ENCODE measurements around the gene DGKZ.

DGKZ gene

DNA sequence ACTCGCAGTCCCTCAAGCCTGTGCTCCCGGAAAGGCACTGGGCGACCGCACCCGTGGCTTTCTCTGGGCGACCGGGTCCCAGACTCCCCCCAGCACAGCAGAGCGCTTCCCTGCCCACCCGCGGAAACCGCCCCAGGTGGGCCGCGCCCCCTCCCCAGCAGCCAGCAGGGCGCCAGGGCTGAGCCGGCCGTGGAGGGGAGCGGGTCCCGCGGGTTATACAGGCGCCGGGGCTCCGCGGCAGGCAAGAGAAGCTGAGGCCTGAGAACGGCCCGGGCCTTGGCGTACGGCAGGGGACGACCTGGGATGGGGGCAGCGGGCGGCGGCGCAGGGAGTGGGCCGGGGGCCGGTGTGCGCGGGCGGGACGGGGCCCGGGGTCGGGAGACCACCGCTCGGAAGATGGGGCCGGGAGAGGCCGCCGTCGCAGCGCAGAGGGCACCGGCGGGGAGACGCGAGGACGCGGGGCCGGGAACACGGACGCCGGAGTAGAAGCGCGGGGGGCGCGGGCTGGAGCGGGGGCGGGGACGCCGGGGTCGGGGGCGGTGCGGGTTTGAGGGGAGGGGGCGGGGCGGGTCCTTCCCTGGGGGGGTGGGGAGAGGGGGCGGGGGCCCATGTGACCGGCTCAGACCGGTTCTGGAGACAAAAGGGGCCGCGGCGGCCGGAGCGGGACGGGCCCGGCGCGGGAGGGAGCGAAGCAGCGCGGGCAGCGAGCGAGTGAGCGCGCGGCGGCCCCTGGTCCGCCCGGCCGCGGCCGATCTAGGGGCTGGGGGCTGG, 34.0 kb downstream of the DGKZ start, which contains the start of gene MDK:
Gene MDK (plus strand): TSS at position 622 of the 771 bp plus-strand sequence. CDS start 389 bp downstream, outside the sequence.
- DNase-seq (ENCODE audit: low spot score): no peak
- ChIA-PET POLR2A (ENCODE audit: low non-redundant PET) (no interaction called here), CTCF (interaction anchor here (2.0 kb wide), 1 partner anchor 8 kb away, joined by 11 read pairs; no protein-coding TSS in a partner anchor)
- TF ChIP-seq, protein P1, sequence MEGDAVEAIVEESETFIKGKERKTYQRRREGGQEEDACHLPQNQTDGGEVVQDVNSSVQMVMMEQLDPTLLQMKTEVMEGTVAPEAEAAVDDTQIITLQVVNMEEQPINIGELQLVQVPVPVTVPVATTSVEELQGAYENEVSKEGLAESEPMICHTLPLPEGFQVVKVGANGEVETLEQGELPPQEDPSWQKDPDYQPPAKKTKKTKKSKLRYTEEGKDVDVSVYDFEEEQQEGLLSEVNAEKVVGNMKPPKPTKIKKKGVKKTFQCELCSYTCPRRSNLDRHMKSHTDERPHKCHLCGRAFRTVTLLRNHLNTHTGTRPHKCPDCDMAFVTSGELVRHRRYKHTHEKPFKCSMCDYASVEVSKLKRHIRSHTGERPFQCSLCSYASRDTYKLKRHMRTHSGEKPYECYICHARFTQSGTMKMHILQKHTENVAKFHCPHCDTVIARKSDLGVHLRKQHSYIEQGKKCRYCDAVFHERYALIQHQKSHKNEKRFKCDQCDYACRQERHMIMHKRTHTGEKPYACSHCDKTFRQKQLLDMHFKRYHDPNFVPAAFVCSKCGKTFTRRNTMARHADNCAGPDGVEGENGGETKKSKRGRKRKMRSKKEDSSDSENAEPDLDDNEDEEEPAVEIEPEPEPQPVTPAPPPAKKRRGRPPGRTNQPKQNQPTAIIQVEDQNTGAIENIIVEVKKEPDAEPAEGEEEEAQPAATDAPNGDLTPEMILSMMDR (conservative IDR thresholded peaks at IDR 0.05; ENCODE audit: low read depth): no peak
- peak within 1 kb of the TSS; percentile 78 for H3K27ac ChIP-seq

DNA sequence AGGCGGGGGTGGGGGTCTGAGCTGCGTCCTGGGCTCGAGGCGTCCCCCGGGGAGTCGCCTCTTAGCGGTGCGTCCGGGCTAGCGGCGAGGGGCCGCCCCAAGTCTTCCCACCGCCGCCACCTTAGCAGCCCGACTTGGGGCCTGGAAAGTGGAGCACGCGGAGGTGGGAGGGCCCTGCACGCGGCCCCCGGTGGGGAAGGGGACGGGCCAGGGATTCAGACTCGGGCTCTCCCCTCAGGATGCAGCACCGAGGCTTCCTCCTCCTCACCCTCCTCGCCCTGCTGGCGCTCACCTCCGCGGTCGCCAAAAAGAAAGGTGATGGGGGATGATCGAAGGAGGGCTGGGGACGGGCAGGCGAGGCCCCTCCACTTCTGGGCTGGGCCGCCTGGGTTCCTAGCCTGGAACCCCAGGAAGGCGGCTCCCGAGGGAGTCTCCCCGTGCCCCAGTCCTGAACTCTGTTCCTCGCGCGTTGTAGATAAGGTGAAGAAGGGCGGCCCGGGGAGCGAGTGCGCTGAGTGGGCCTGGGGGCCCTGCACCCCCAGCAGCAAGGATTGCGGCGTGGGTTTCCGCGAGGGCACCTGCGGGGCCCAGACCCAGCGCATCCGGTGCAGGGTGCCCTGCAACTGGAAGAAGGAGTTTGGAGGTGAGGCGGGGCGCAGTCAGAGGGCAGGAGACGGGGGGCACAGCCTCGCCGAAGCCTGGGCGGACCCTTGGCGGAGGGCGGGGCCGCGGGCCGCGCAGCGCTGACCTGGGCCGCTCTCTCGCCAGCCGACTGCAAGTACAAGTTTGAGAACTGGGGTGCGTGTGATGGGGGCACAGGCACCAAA, 34.8 kb downstream of the DGKZ start:
- DNase-seq (ENCODE audit: low spot score): no peak
- CTCF ChIA-PET: interaction anchor here (0.6 to 2.4 kb wide), 3 partner anchors 134 to 351 kb away, joined by 3 to 7 read pairs (median 4); no protein-coding TSS in a partner anchor
- POLR2A ChIA-PET (ENCODE audit: low non-redundant PET): no interaction called here
- peak overlapping the region; percentile 78 for H3K27ac ChIP-seq
- TF ChIP-seq, protein P1 (conservative IDR thresholded peaks at IDR 0.05; ENCODE audit: low read depth): no peak

DNA sequence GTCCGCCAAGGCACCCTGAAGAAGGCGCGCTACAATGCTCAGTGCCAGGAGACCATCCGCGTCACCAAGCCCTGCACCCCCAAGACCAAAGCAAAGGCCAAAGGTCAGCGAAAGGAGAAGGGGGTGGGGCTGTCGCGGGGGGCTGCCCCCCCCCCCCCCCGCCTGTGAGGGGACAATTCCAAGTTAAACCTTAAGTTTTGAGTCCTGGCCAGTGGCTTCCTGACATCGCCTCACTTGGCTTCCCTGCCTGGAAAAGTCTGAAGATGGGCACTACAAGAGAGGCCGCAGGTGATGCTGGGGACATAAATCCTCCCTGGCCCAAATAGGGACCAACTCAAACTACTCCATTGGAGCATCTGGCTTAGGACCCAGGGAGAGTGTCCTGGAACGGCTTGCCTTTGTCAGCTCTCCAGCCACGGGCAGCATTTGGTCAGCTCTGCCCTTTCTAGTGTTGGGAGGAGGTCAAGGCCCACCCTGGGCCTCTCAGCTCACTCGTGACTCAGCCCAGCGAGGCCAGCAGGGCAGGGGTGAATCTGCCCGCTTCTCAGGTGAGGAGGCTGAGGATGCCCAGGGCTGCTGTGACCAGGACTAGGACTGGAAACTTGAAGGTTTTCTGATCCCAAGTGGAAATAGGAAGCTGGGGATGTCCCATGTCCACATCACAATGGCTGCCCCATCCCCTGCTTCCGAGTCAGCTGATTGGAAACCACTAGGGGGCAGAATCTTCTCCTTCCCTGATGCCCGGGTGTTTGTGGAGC, 35.6 kb downstream of the DGKZ start:
- POLR2A ChIA-PET (ENCODE audit: low non-redundant PET): interaction anchor here (0.6 kb wide), 1 partner anchor 45 kb away, joined by 7 read pairs; no protein-coding TSS in a partner anchor
- peak overlapping the region; percentile 78; the same call in 1 of the 2 replicates for H3K27ac ChIP-seq
- DNase-seq (ENCODE audit: low spot score): no peak

DNA sequence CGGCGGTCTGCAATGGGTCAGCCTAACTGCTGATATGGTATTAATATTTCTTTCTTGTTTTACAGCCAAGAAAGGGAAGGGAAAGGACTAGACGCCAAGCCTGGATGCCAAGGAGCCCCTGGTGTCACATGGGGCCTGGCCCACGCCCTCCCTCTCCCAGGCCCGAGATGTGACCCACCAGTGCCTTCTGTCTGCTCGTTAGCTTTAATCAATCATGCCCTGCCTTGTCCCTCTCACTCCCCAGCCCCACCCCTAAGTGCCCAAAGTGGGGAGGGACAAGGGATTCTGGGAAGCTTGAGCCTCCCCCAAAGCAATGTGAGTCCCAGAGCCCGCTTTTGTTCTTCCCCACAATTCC, 36.1 kb downstream of the DGKZ start:
- TF ChIP-seq, protein P1 (conservative IDR thresholded peaks at IDR 0.05; ENCODE audit: low read depth): peak; percentile 16; the same call in 1 of the 2 replicates
- CTCF ChIA-PET: interaction anchor here (0.5 to 2.4 kb wide), 10 partner anchors 9 to 930 kb away, joined by 3 to 7 read pairs (median 4); no protein-coding TSS in a partner anchor
- POLR2A ChIA-PET (ENCODE audit: low non-redundant PET): interaction anchor here (0.6 kb wide), 1 partner anchor 46 kb away, joined by 7 read pairs; no protein-coding TSS in a partner anchor
- H3K27ac ChIP-seq: no peak overlapping the region
- no peak for DNase-seq (ENCODE audit: low spot score)

More for the DNA sequence above, 35.6 kb downstream of the DGKZ start:
- CTCF ChIA-PET: interaction anchor here (0.6 to 2.4 kb wide), 11 partner anchors 9 to 350 kb away, joined by 3 to 7 read pairs (median 4); no protein-coding TSS in a partner anchor
- TF ChIP-seq, protein P1 (conservative IDR thresholded peaks at IDR 0.05; ENCODE audit: low read depth): peak; percentile 42

DNA sequence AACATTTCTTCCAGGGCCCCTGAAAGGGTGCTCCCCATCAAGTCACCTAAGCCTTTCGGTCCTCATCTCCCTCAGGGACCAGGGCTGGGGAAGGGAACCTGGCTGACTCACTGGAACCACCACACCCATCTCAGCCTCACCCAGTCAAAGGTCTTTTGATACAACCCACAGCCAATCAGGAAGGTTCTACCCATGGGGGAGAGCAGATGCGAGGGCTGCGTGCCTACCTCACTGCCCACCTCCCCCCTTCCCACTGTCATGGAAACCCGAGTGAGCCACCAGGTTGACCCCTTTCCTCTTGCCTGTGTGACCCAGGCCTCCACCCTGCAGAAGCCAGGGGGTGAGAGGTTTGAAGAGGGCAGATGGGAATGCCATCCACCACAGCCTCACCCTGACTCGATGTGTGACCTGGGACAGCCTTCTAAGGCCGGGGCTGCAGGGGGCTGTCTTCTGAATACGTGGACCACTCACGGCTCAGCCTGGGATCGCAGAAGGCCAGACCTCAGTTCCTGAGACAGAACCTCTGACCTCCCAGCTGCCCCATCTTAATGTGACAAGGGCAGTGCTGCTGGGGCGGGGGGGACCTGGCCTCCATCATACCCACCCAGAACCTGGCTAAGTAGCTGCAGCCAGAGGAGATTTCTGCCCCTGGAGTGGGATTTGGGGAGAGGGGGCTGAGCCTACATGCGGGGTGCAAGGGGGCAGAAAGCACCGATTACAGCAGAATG, 36.9 kb downstream of the DGKZ start:
- CTCF ChIA-PET: interaction anchor here (0.5 to 2.4 kb wide), 6 partner anchors 8 to 929 kb away, joined by 4 to 7 read pairs (median 5); no protein-coding TSS in a partner anchor
- H3K27ac ChIP-seq: no peak overlapping the region
- DNase-seq (ENCODE audit: low spot score): peak; percentile 67
- TF ChIP-seq, protein P1 (conservative IDR thresholded peaks at IDR 0.05; ENCODE audit: low read depth): no peak
- POLR2A ChIA-PET (ENCODE audit: low non-redundant PET): no interaction called here
